K562 (cell line): ENCODE results near the gene TAP2. TPM values are rescaled to one million over a fixed set of nuclear protein-coding genes. Genes with fewer than 3 reads are reported as not detected.

ENCODE experiments used
- ATAC-seq: fragments of 200-7000 bp; cut with Tn5 transposase; 3 replicates; pipeline ENCODE4 v1.9.1; 2020; ENCODE audit warnings: moderate library complexity
- BruUV-seq: library from RNA; stranded (reverse); fragments of 400-500 nt; replicated peaks from 2 replicates; lab custom pipeline; 2021; lab: Mats Ljungman, UMichigan
- CTCF ChIA-PET: fragments of 300-600 bp; formaldehyde crosslinking; extraction: SDS; loops from one replicate; lab custom pipeline; 2021; ENCODE audit warnings: low intra/inter-chr PET ratio; lab: Yijun Ruan, JAX
- POLR2A ChIA-PET: fragments of 300-600, 350-650 bp; sonication (Branson Sonifier 250); formaldehyde crosslinking; extraction: SDS; loops from one replicate; lab custom pipeline; 2021; ENCODE audit warnings: antibody characterized with exemption, inconsistent platforms; lab: Yijun Ruan, JAX
- DNase-seq, 4 experiments: peaks; one replicate each; pipeline versions ENCODE4 v3.0.0 to v3.0.0-alpha.2; 2011 to 2018; ENCODE audit warnings: low spot score in 3 of 4, mixed read lengths in 3 of 4; ENCODE audit errors: extremely low read depth in 1 of 4
- FAIRE-seq: peaks from 2 replicates; lab custom pipeline; 2011; peaks lifted over from hg19 to GRCh38; lab: Jason Lieb, UNC
- H2AFZ ChIP-seq: 2 replicates; pipeline ENCODE4 v1.6.0; 2011; ENCODE audit warnings: low read depth, low read length, control low read depth, inconsistent platforms
- H3K27ac ChIP-seq: fragments of 200-600 bp; 3 replicates; pipeline ENCODE4 v1.8.0; 2011; ENCODE audit warnings: low read depth, mild to moderate bottlenecking, control low read depth, inconsistent platforms, low read length, moderate library complexity, mixed read lengths; ENCODE audit errors: extremely low read depth
- H3K27me3 ChIP-seq, 2 experiments: fragments of 300-600 bp in 1 of 2; 2 replicates in 1 of 2; 3 replicates in 1 of 2; pipeline versions ENCODE4 v1.6.0 to v1.8.0; 2011; ENCODE audit warnings: inconsistent platforms in 2 of 2, low read length in 2 of 2, mild to moderate bottlenecking in 1 of 2, mixed read lengths in 1 of 2, moderate library complexity in 1 of 2; ENCODE audit not compliant: control insufficient read depth in 2 of 2, insufficient read depth in 2 of 2
- H3K36me3 ChIP-seq: fragments of 300-600 bp; 3 replicates; pipeline ENCODE4 v1.8.0; 2011; ENCODE audit warnings: mild to moderate bottlenecking, low read length, inconsistent platforms; ENCODE audit not compliant: control insufficient read depth, insufficient read depth
- H3K4me1 ChIP-seq, 2 experiments: fragments of 200-600 bp in 1 of 2; replicated peaks in 1 of 2; 2 replicates in 1 of 2; 3 replicates in 1 of 2; pipeline versions ENCODE4 v1.5.1 to v1.8.0; 2011; ENCODE audit warnings: inconsistent platforms in 2 of 2, low read length in 2 of 2, mild to moderate bottlenecking in 1 of 2, mixed read lengths in 1 of 2, moderate library complexity in 1 of 2; ENCODE audit not compliant: control insufficient read depth in 2 of 2, insufficient read depth in 2 of 2
- H3K4me2 ChIP-seq: 2 replicates; pipeline ENCODE4 v1.6.1; 2011; ENCODE audit warnings: low read length, control low read depth, inconsistent platforms, mixed read lengths; ENCODE audit not compliant: insufficient read depth
- H3K4me3 ChIP-seq: fragments of 200-600 bp; sonication (generic), shearing (Covaris generic); 2 replicates; pipeline ENCODE4 v1.5.1; 2016; ENCODE audit warnings: control low read depth, inconsistent platforms
- H3K79me2 ChIP-seq: fragments of 200-600 bp; 3 replicates; pipeline ENCODE4 v1.8.0; 2011; ENCODE audit warnings: low read length, inconsistent platforms; ENCODE audit not compliant: control insufficient read depth, insufficient read depth
- H3K9ac ChIP-seq, 2 experiments: 2 replicates each; pipeline versions ENCODE4 v1.6.0 to v1.6.1; 2011; ENCODE audit warnings: low read depth in 2 of 2, low read length in 2 of 2, control low read depth in 1 of 2, inconsistent platforms in 1 of 2, mild to moderate bottlenecking in 1 of 2, mixed read lengths in 1 of 2; ENCODE audit not compliant: insufficient read depth in 1 of 2
- H3K9me1 ChIP-seq: one replicate; pipeline ENCODE4 v1.6.0; 2011; ENCODE audit warnings: inconsistent platforms, mild to moderate bottlenecking, low read length, moderate library complexity; ENCODE audit not compliant: control insufficient read depth, insufficient read depth
- H3K9me3 ChIP-seq: replicated peaks from 2 replicates; pipeline ENCODE4 v1.5.1; 2011; ENCODE audit warnings: low read depth, low read length, inconsistent platforms; ENCODE audit not compliant: control insufficient read depth, insufficient read depth
- H4K20me1 ChIP-seq: replicated peaks from 2 replicates; pipeline ENCODE4 v1.6.1; 2011; ENCODE audit warnings: low read length, inconsistent platforms, mixed read lengths; ENCODE audit not compliant: control insufficient read depth, insufficient read depth
- DNMT1 ChIP-seq: fragments of 450-650 bp; IDR thresholded peaks from 2 replicates; pipeline ENCODE4 v1.6.1; 2016; ENCODE audit warnings: antibody characterized with exemption, mild to moderate bottlenecking
- GATAD2B ChIP-seq: fragments of 450-650 bp; IDR thresholded peaks from 2 replicates; pipeline ENCODE4 v1.6.1; 2017; ENCODE audit warnings: mild to moderate bottlenecking, borderline replicate concordance
- NCOR1 ChIP-seq: fragments of 450-650 bp; IDR thresholded peaks from 2 replicates; pipeline ENCODE4 v1.6.1; 2016; ENCODE audit warnings: mild to moderate bottlenecking, moderate library complexity
- PTRF ChIP-seq: fragments of 450-650 bp; IDR thresholded peaks from 2 replicates; pipeline ENCODE4 v1.6.1; 2016; ENCODE audit warnings: mild to moderate bottlenecking, missing genetic modification characterization, missing compliant biosample characterization
- SAFB2 ChIP-seq: fragments of 200-400 bp; formaldehyde crosslinking; IDR thresholded peaks from 2 replicates; pipeline ENCODE4 v1.6.1; 2018; ENCODE audit warnings: borderline replicate concordance, low read length, low read depth, moderate library complexity; ENCODE audit not compliant: severe bottlenecking
- ZNF184 ChIP-seq: sonication (generic); formaldehyde crosslinking; IDR thresholded peaks from 2 replicates; pipeline ENCODE4 v1.5.0; 2020; ENCODE audit warnings: missing genetic modification reagents
- WGBS: fragments of 100-300 bp; shearing (Covaris generic); methylation state at CpG from one replicate; pipeline ENCODE4 v1.1.6; 2016; ENCODE audit warnings: low coverage, mixed read lengths; ENCODE audit not compliant: insufficient coverage; ENCODE audit errors: missing lambda C conversion rate; 5-methylcytosine and 5-hydroxymethylcytosine counted together
- in situ Hi-C: fragments of 300-500 bp; cut with MboI; formaldehyde crosslinking; loops from 4 replicates; pipeline ENCODE4 v1.15.0; 2018; ENCODE audit warnings: inconsistent platforms, mixed read lengths
- intact Hi-C: fragments of 100-400 bp; cut with micrococcal nuclease; formaldehyde crosslinking; loops from 2 replicates; pipeline ENCODE4 v1.14.2; 2022
- polyA plus RNA-seq, 8 experiments: library from polyadenylated mRNA; depleted of rRNA in 4 of 8; stranded (reverse) in 5 of 8; unstranded in 3 of 8; fragments of >200 nt; fragmentation: Nextera tagmentation in 2 of 8; fragmentation: Illumina TruSeq in 1 of 8; extraction: Ambion mirVana in 2 of 8; extraction: Trizol in 1 of 8; gene quantifications; 2 replicates each; pipeline versions ENCODE4 v1.2.1 to v1.2.3, GENCODE V29; 2011 to 2014; ENCODE audit warnings: inconsistent platforms in 1 of 8, missing spikeins in 1 of 8
- total RNA-seq, 7 experiments: library from RNA; depleted of rRNA in 6 of 7; stranded (reverse); fragments of >200 nt in 6 of 7; fragmentation: Illumina TruSeq in 2 of 7; extraction: Trizol in 2 of 7; gene quantifications; 2 replicates each; pipeline versions ENCODE4 v1.2.1 to v1.2.3, GENCODE V29; 2011 to 2021; ENCODE audit warnings: low replicate concordance in 1 of 7
- TF ChIP-seq, protein P1 (sequence below): sonication (generic); formaldehyde crosslinking; IDR thresholded peaks from 2 replicates; pipeline ENCODE4 v1.9.0; 2022; ENCODE audit warnings: mild to moderate bottlenecking, missing genetic modification reagents
- TF ChIP-seq, protein P2 (sequence below): fragments of 450-650 bp; conservative IDR thresholded peaks from 2 replicates; pipeline ENCODE4 v1.6.1; 2016; ENCODE audit warnings: missing genetic modification characterization, low read depth, mild to moderate bottlenecking, control low read depth, missing compliant biosample characterization
- TF ChIP-seq, protein P3 (sequence below), 3 experiments: fragments of 200-800 bp in 1 of 3; sonication (Bioruptor generic) in 1 of 3; sonication (generic) in 1 of 3; formaldehyde crosslinking in 1 of 3; IDR thresholded peaks; 2 replicates each; pipeline versions ENCODE4 v1.6.1 to v1.8.0; 2016 to 2022; ENCODE audit warnings: mild to moderate bottlenecking in 2 of 3, missing compliant biosample characterization in 2 of 3, missing genetic modification characterization in 2 of 3, missing genetic modification reagents in 1 of 3

Gene TAP2
- total and polyA plus RNA-seq, 9 of the 15 experiments (the other 6 are each of a cell fraction or from before 2014, with no cell fraction given): 2.0 to 53.5 (median 19.6) TPM

DNA sequence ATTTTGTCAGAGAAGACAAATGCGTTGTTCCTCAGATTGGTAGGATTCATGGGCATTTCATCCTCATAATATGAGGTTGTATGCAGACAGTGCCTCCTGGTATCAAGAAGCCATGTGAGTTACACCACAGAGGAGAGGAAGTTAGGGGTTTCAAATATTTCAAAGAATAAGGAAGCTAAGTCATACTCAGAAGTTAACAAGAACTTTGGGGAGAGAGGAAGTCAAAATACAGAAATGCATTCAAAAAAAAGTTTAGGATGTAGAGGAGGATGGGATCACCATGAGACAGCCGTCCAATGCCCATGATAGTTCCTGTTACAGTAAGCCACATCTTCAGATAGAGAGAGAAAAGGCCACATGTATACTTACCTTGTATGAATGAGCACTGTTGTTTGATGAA, 44.0 kb downstream of the TAP2 start:
- ATAC-seq (no peak), FAIRE-seq (no peak), DNase-seq (no peak)
- TF ChIP-seq ZNF184 (CRISPR knock-in tag) (no peak), SAFB2 (no peak), GATAD2B (no peak), DNMT1 (no peak), PTRF (tag) (no peak), NCOR1 (no peak)
- TF ChIP-seq, protein P1, sequence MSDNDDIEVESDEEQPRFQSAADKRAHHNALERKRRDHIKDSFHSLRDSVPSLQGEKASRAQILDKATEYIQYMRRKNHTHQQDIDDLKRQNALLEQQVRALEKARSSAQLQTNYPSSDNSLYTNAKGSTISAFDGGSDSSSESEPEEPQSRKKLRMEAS (CRISPR knock-in tag): no peak
- TF ChIP-seq, protein P2, sequence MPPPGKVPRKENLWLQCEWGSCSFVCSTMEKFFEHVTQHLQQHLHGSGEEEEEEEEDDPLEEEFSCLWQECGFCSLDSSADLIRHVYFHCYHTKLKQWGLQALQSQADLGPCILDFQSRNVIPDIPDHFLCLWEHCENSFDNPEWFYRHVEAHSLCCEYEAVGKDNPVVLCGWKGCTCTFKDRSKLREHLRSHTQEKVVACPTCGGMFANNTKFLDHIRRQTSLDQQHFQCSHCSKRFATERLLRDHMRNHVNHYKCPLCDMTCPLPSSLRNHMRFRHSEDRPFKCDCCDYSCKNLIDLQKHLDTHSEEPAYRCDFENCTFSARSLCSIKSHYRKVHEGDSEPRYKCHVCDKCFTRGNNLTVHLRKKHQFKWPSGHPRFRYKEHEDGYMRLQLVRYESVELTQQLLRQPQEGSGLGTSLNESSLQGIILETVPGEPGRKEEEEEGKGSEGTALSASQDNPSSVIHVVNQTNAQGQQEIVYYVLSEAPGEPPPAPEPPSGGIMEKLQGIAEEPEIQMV: no peak
- TF ChIP-seq, protein P3, sequence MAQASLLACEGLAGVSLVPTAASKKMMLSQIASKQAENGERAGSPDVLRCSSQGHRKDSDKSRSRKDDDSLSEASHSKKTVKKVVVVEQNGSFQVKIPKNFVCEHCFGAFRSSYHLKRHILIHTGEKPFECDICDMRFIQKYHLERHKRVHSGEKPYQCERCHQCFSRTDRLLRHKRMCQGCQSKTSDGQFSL (CRISPR knock-in tag; IDR thresholded peaks at IDR 0.05): no peak
- TF ChIP-seq, protein P3 (tag; IDR thresholded peaks at IDR 0.05): no peak
- POLR2A ChIA-PET: interaction anchor here (1.1 kb wide), 1 partner anchor 77 kb away, joined by 4 read pairs; no protein-coding TSS in a partner anchor
- Histone ChIP-seq H4K20me1 (no peaks in the 10 kb centered on the region), H3K36me3 (no peaks in the 10 kb centered on the region), H3K4me3 (no peak overlapping the region), H3K9me1 (no peaks in the 10 kb centered on the region), H3K9ac (no peak overlapping the region), H3K4me1 (no peaks in the 10 kb centered on the region), H2AFZ (no peak overlapping the region), H3K27ac (no peak overlapping the region), H3K9me3 (no peaks in the 10 kb centered on the region), H3K27me3 (peaks cover 32 to 34% of the 10 kb centered on the region in 2 experiments), H3K4me2 (no peak overlapping the region), H3K79me2 (no peaks in the 10 kb centered on the region)
- in situ Hi-C loops: loop anchor here (5.0 kb wide), 1 partner anchor 547 kb away; no protein-coding TSS in a partner anchor
- BruUV-seq: no TSS peak
- intact Hi-C loops: no loop called here
- CTCF ChIA-PET: interaction anchor here (0.6 to 1.3 kb wide), 3 partner anchors 355 to 381 kb away, joined by 3 to 4 read pairs (median 3); partner anchors contain the start of gene HLA-DRA
- 0% methylated on average over 2 of the region's 2 CpGs for WGBS
